HCT116 (cell line): ENCODE measurements around the gene SLIT1. TPM values are rescaled to one million over a fixed set of nuclear protein-coding genes. Genes with fewer than 3 reads are reported as not detected.

Experiments
- ATAC-seq: fragments of 200-7000 bp; cut with Tn5 transposase; 2 replicates; pipeline ENCODE4 v1.9.1; 2020; ENCODE audit warnings: mild to moderate bottlenecking, moderate library complexity
- BruUV-seq: library from RNA; stranded (reverse); fragments of 400-500 nt; replicated peaks from 2 replicates; lab custom pipeline; 2021; lab: Mats Ljungman, UMichigan
- CTCF ChIA-PET: fragments of 300-600 bp; sonication (Branson Sonifier 250); formaldehyde crosslinking; loops from one replicate; lab custom pipeline; 2021; ENCODE audit warnings: antibody characterized with exemption; lab: Charles Lee
- POLR2A ChIA-PET: fragments of 300-600, 350-600 bp; sonication (Branson Sonifier 250); formaldehyde crosslinking; loops from one replicate; lab custom pipeline; 2021; ENCODE audit warnings: antibody characterized with exemption; lab: Charles Lee
- RAD21 ChIA-PET, 2 experiments: fragments of 300-600 bp; sonication (Branson Sonifier 250); formaldehyde crosslinking; loops; one replicate each; lab custom pipeline; 2023; ENCODE audit warnings: low total read pairs in 2 of 2; ENCODE audit not compliant: uncharacterized antibody in 2 of 2, unreplicated experiment in 2 of 2, low non-redundant PET in 1 of 2; lab: Charles Lee
- DNase-seq: peaks from one replicate; pipeline ENCODE4 v3.0.0-alpha.2; 2010; ENCODE audit warnings: low read depth, low spot score
- H2AFZ ChIP-seq: fragments of 200-600 bp; shearing (Covaris generic), sonication (generic); 2 replicates; pipeline ENCODE4 v1.6.1; 2017; ENCODE audit warnings: low read depth, mixed run types, mixed read lengths, antibody characterized with exemption, low read length; ENCODE audit not compliant: poor library complexity, severe bottlenecking
- H3K27ac ChIP-seq: 2 replicates; pipeline ENCODE4 v1.5.1; 2012; ENCODE audit warnings: low read depth, low read length
- H3K27me3 ChIP-seq: fragments of 200-600 bp; sonication (generic); 2 replicates; pipeline ENCODE4 v1.6.1; 2016; ENCODE audit warnings: mixed run types, low read length, mixed read lengths; ENCODE audit not compliant: insufficient read depth
- H3K36me3 ChIP-seq, 2 experiments: fragments of 200-500 bp in 1 of 2; fragments of 200-600 bp in 1 of 2; sonication (Bioruptor generic) in 1 of 2; sonication (generic) in 1 of 2; 2 replicates each; pipeline versions ENCODE4 v1.5.1 to v1.6.1; 2014 to 2016; ENCODE audit warnings: low read length in 2 of 2, inconsistent platforms in 1 of 2, mixed read lengths in 1 of 2, mixed run types in 1 of 2; ENCODE audit not compliant: insufficient read depth in 2 of 2, control insufficient read depth in 1 of 2
- H3K4me1 ChIP-seq, 2 experiments: fragments of 200-600 bp in 1 of 2; sonication (generic) in 1 of 2; 2 replicates each; pipeline versions ENCODE4 v1.5.1 to v1.6.1; 2012 to 2017; ENCODE audit warnings: low read length in 2 of 2, inconsistent platforms in 1 of 2, mild to moderate bottlenecking in 1 of 2, mixed read lengths in 1 of 2, mixed run types in 1 of 2, moderate library complexity in 1 of 2; ENCODE audit not compliant: insufficient read depth in 2 of 2, control insufficient read depth in 1 of 2
- H3K4me2 ChIP-seq: fragments of 200-600 bp; sonication (generic); 2 replicates; pipeline ENCODE4 v1.6.1; 2017; ENCODE audit warnings: mixed run types, low read length, mixed read lengths
- H3K4me3 ChIP-seq, 2 experiments: fragments of 200-600 bp in 1 of 2; sonication (generic) in 1 of 2; replicated peaks in 1 of 2; 2 replicates each; pipeline ENCODE4 v1.5.1; 2011 to 2016; ENCODE audit warnings: low read length in 2 of 2, control low read depth in 1 of 2, low read depth in 1 of 2, mild to moderate bottlenecking in 1 of 2, mixed read lengths in 1 of 2, mixed run types in 1 of 2
- H3K79me2 ChIP-seq: fragments of 200-600 bp; sonication (generic); 2 replicates; pipeline ENCODE4 v1.6.1; 2017; ENCODE audit warnings: mild to moderate bottlenecking, mixed run types, low read length, moderate library complexity, mixed read lengths; ENCODE audit not compliant: insufficient read depth
- H3K9ac ChIP-seq: fragments of 200-600 bp; sonication (generic); 2 replicates; pipeline ENCODE4 v1.6.1; 2016; ENCODE audit warnings: low read length, mixed read lengths
- H3K9me2 ChIP-seq: fragments of 200-600 bp; sonication (generic), shearing (Covaris generic); 2 replicates; pipeline ENCODE4 v1.6.1; 2017; ENCODE audit warnings: mixed run types, mild to moderate bottlenecking, moderate library complexity; ENCODE audit not compliant: insufficient read depth
- H3K9me3 ChIP-seq, 2 experiments: fragments of 200-500 bp in 1 of 2; fragments of 200-600 bp in 1 of 2; sonication (Bioruptor generic) in 1 of 2; sonication (generic) in 1 of 2; 2 replicates each; pipeline ENCODE4 v1.6.1; 2014 to 2017; ENCODE audit warnings: low read length in 2 of 2, mixed read lengths in 2 of 2, inconsistent platforms in 1 of 2, low read depth in 1 of 2, mild to moderate bottlenecking in 1 of 2, mixed run types in 1 of 2, moderate library complexity in 1 of 2; ENCODE audit not compliant: control insufficient read depth in 1 of 2, insufficient read depth in 1 of 2
- H4K20me1 ChIP-seq: fragments of 200-600 bp; sonication (generic), shearing (Covaris generic); 2 replicates; pipeline ENCODE4 v1.6.1; 2017; ENCODE audit warnings: mixed run types, mild to moderate bottlenecking, moderate library complexity; ENCODE audit not compliant: insufficient read depth
- CEBPB ChIP-seq: IDR thresholded peaks from 2 replicates; pipeline ENCODE4 v1.6.1; 2012; ENCODE audit warnings: low read depth
- EGR1 ChIP-seq: IDR thresholded peaks from 2 replicates; pipeline ENCODE4 v1.6.1; 2012; ENCODE audit warnings: low read depth
- JUND ChIP-seq: IDR thresholded peaks from 2 replicates; pipeline ENCODE4 v1.6.1; 2012
- POLR2A ChIP-seq: IDR thresholded peaks from 2 replicates; pipeline ENCODE4 v1.7.0; 2011; ENCODE audit warnings: borderline replicate concordance; ENCODE audit not compliant: insufficient read depth, insufficient read length; ENCODE audit errors: extremely low read depth
- RAD21 ChIP-seq: IDR thresholded peaks from 2 replicates; pipeline ENCODE4 v1.6.1; 2012; ENCODE audit warnings: low read depth, mild to moderate bottlenecking
- TCF7L2 ChIP-seq: IDR thresholded peaks from 2 replicates; pipeline ENCODE4 v1.7.0; 2011; ENCODE audit warnings: borderline replicate concordance, inconsistent platforms; ENCODE audit not compliant: insufficient read depth, insufficient read length; ENCODE audit errors: extremely low read depth
- ZBTB33 ChIP-seq: IDR thresholded peaks from 2 replicates; pipeline ENCODE4 v1.6.1; 2011; ENCODE audit warnings: mild to moderate bottlenecking, low read length, moderate library complexity; ENCODE audit not compliant: insufficient replicate concordance; ENCODE audit errors: extremely low read depth
- intact Hi-C: fragments of 100-400 bp; cut with micrococcal nuclease; formaldehyde crosslinking; loops from 2 replicates; pipeline ENCODE4 v1.10.0; 2022
- total RNA-seq: library from RNA; stranded (reverse); gene quantifications from one replicate; pipeline ENCODE4 v1.2.1, GENCODE V29; 2021; ENCODE audit not compliant: unreplicated experiment
- TF ChIP-seq, protein P1 (sequence below): IDR thresholded peaks from 2 replicates; pipeline ENCODE4 v1.6.1; 2012; ENCODE audit warnings: low read depth

SLIT1 gene
- total RNA-seq, 1 experiment from 2014 or later = 0.42 TPM

GRCh38 chr10:97138174-97138573 lies 47.6 kb downstream of the SLIT1 start (continued):
- TF ChIP-seq, protein P1, sequence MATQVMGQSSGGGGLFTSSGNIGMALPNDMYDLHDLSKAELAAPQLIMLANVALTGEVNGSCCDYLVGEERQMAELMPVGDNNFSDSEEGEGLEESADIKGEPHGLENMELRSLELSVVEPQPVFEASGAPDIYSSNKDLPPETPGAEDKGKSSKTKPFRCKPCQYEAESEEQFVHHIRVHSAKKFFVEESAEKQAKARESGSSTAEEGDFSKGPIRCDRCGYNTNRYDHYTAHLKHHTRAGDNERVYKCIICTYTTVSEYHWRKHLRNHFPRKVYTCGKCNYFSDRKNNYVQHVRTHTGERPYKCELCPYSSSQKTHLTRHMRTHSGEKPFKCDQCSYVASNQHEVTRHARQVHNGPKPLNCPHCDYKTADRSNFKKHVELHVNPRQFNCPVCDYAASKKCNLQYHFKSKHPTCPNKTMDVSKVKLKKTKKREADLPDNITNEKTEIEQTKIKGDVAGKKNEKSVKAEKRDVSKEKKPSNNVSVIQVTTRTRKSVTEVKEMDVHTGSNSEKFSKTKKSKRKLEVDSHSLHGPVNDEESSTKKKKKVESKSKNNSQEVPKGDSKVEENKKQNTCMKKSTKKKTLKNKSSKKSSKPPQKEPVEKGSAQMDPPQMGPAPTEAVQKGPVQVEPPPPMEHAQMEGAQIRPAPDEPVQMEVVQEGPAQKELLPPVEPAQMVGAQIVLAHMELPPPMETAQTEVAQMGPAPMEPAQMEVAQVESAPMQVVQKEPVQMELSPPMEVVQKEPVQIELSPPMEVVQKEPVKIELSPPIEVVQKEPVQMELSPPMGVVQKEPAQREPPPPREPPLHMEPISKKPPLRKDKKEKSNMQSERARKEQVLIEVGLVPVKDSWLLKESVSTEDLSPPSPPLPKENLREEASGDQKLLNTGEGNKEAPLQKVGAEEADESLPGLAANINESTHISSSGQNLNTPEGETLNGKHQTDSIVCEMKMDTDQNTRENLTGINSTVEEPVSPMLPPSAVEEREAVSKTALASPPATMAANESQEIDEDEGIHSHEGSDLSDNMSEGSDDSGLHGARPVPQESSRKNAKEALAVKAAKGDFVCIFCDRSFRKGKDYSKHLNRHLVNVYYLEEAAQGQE = no peak
- no peak for TF ChIP-seq CEBPB

DNA sequence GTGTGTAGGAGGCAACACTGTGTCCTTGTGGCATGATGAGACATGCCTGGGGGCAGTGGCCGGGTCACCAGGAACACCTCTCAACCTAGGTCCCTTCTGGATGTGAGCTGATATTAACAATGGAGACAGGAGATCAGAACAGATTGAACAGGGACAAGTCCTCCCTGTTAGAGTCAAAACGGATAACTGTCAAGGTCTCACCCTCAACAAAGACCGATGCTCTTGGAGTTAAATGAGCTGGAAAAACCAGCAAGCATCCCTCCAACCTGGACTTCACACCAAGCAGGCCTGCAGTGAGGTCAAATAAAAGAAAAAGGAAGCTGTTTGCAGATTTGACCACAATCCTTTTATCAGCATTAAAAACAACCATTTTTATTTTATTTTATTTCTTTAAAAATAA lies 49.0 kb downstream of the SLIT1 start:
- Histone ChIP-seq H4K20me1 (no peaks in the 10 kb centered on the region), H3K79me2 (no peaks in the 10 kb centered on the region), H3K9ac (no peak overlapping the region), H3K9me3 (no peaks in the 10 kb centered on the region), H3K27me3 (no peaks in the 10 kb centered on the region), H3K4me2 (no peak overlapping the region), H3K4me3 (no peak overlapping the region), H3K4me1 (peaks cover 3 to 9% of the 10 kb centered on the region in 2 experiments; a peak in 1 of 4 replicates), H2AFZ (no peak overlapping the region), H3K27ac (no peak overlapping the region), H3K36me3 (no peaks in the 10 kb centered on the region), H3K9me2 (no peaks in the 10 kb centered on the region)
- ChIA-PET RAD21 (no interaction called here), CTCF (interaction anchor here (1.2 to 2.8 kb wide), 3 partner anchors 55 to 74 kb away, joined by 3 to 14 read pairs (median 5); no protein-coding TSS in a partner anchor), POLR2A (no interaction called here)
- DNase-seq (no peak), ATAC-seq (no peak)
- no peak for TF ChIP-seq RAD21
- no peak for TF ChIP-seq EGR1
- no peak for TF ChIP-seq TCF7L2
- TF ChIP-seq JUND = no peak
- no peak for TF ChIP-seq POLR2A
- TF ChIP-seq ZBTB33 = no peak
- BruUV-seq = no TSS peak
- intact Hi-C loops = no loop called here
